GM12864 (cell line): ENCODE data around the gene FITM1.
A peak's percentile ranks its signal among the peaks of the same experiment; 100 is the strongest.

Experiments
- DNase-seq: peaks from one replicate; pipeline ENCODE4 v3.0.0-alpha.2; 2011; ENCODE audit warnings: low read depth
- H3K4me3 ChIP-seq: 2 replicates; pipeline ENCODE4 v1.5.1; 2011; ENCODE audit warnings: mild to moderate bottlenecking, low read depth, low read length, control low read depth
- CTCF ChIP-seq: IDR thresholded peaks from 2 replicates; pipeline ENCODE4 v1.5.1; 2011; ENCODE audit warnings: low read depth, mild to moderate bottlenecking, moderate library complexity, low read length, control low read depth, inconsistent platforms; ENCODE audit errors: missing control alignments

The FITM1 gene

GRCh38 chr14:24146978-24147760, 16.7 kb downstream of the FITM1 start, which contains the start of gene RNF31:
Gene RNF31, plus strand, starts transcription at chr14:24147498. Its CDS starts 201 bp downstream, at chr14:24147699.
- peak within 1 kb of the TSS; percentile 84 for H3K4me3 ChIP-seq
- TF ChIP-seq CTCF = no peak
- DNase-seq = peak; percentile 96

GRCh38 chr14:24147761-24148428, 17.4 kb downstream of the FITM1 start:
- peak overlapping the region; percentile 84 for H3K4me3 ChIP-seq
- DNase-seq = no peak
- TF ChIP-seq CTCF = no peak

GRCh38 chr14:24149302-24149969, 19.0 kb downstream of the FITM1 start:
- DNase-seq = no peak
- H3K4me3 ChIP-seq = no peak overlapping the region

GRCh38 chr14:24150061-24150460, 19.6 kb downstream of the FITM1 start:
- no peak for DNase-seq
- no peak for TF ChIP-seq CTCF
- H3K4me3 ChIP-seq = no peak overlapping the region

More at GRCh38 chr14:24149302-24149969, 19.0 kb downstream of the FITM1 start:
- no peak for TF ChIP-seq CTCF

- no peak for TF ChIP-seq CTCF
- no peak overlapping the region for H3K4me3 ChIP-seq
- no peak for DNase-seq
These were observed 20.1 kb downstream of the FITM1 start for GRCh38 chr14:24150567-24150966.

- DNase-seq = no peak
- no peak overlapping the region for H3K4me3 ChIP-seq
- TF ChIP-seq CTCF = no peak
These were observed 20.5 kb downstream of the FITM1 start for GRCh38 chr14:24150993-24151392.
